CD14-positive monocyte (primary cell): Measurements from ENCODE around the gene APOBEC3H. TPM values are rescaled to one million over a fixed set of nuclear protein-coding genes. Genes with fewer than 3 reads are reported as not detected.

Experiments used
- DNase-seq, 3 donors: peaks; one replicate each; pipeline ENCODE4 v3.0.0-alpha.2; 2011 to 2022
- H2AFZ ChIP-seq: 2 replicates; pipeline ENCODE4 v1.6.0; 2012; ENCODE audit warnings: mild to moderate bottlenecking, low read depth, low read length, inconsistent platforms; ENCODE audit not compliant: insufficient read depth, poor library complexity, severe bottlenecking
- H3K27ac ChIP-seq, 2 donors: 1 replicate in 1 of 2; 2 replicates in 1 of 2; pipeline ENCODE4 v1.5.1; 2012 to 2013; ENCODE audit warnings: low read length in 2 of 2, control low read depth in 1 of 2, inconsistent platforms in 1 of 2, low read depth in 1 of 2, mild to moderate bottlenecking in 1 of 2
- H3K27me3 ChIP-seq, 2 donors: one replicate each; pipeline versions ENCODE4 v1.6.0 to v1.6.1; 2011 to 2013; ENCODE audit warnings: low read length in 2 of 2; ENCODE audit not compliant: control insufficient read depth in 2 of 2, insufficient read depth in 2 of 2
- H3K36me3 ChIP-seq, 2 donors: replicated peaks in 1 of 2; 1 replicate in 1 of 2; 2 replicates in 1 of 2; pipeline versions ENCODE4 v1.5.1 to v1.6.1; 2012 to 2013; ENCODE audit warnings: low read length in 2 of 2, control low read depth in 1 of 2, inconsistent platforms in 1 of 2, mild to moderate bottlenecking in 1 of 2; ENCODE audit not compliant: insufficient read depth in 2 of 2, control insufficient read depth in 1 of 2
- H3K4me1 ChIP-seq, 2 donors: 1 replicate in 1 of 2; 2 replicates in 1 of 2; pipeline versions ENCODE4 v1.5.1 to v1.6.1; 2012 to 2013; ENCODE audit warnings: low read length in 2 of 2, control low read depth in 1 of 2, inconsistent platforms in 1 of 2, mild to moderate bottlenecking in 1 of 2, moderate library complexity in 1 of 2; ENCODE audit not compliant: insufficient read depth in 2 of 2, control insufficient read depth in 1 of 2
- H3K4me2 ChIP-seq: replicated peaks from 2 replicates; pipeline ENCODE3; 2012; ENCODE audit warnings: low read length, moderate library complexity, mild to moderate bottlenecking; ENCODE audit not compliant: poor library complexity, severe bottlenecking; ENCODE audit errors: extremely low read depth
- H3K4me3 ChIP-seq, 3 experiments: fragments of 200-600 bp in 1 of 3; sonication (generic) in 1 of 3; replicated peaks in 1 of 3; 1 replicate in 2 of 3; 2 replicates in 1 of 3; pipeline ENCODE4 v1.5.1; 2011 to 2013; ENCODE audit warnings: low read length in 3 of 3, mild to moderate bottlenecking in 3 of 3, control low read depth in 2 of 3, low read depth in 2 of 3, inconsistent platforms in 1 of 3, moderate library complexity in 1 of 3
- H3K79me2 ChIP-seq: 2 replicates; pipeline ENCODE4 v1.6.0; 2012; ENCODE audit warnings: mild to moderate bottlenecking, control low read depth, inconsistent platforms, low read length, moderate library complexity; ENCODE audit not compliant: insufficient read depth
- H3K9ac ChIP-seq: 2 replicates; pipeline ENCODE4 v1.6.0; 2017; ENCODE audit warnings: low read length, mild to moderate bottlenecking; ENCODE audit not compliant: insufficient read depth, poor library complexity, severe bottlenecking
- H3K9me3 ChIP-seq, 2 donors: replicated peaks in 1 of 2; 1 replicate in 1 of 2; 2 replicates in 1 of 2; pipeline versions ENCODE4 v1.5.1 to v1.6.1; 2012 to 2013; ENCODE audit warnings: low read length in 2 of 2, control low read depth in 1 of 2; ENCODE audit not compliant: control insufficient read depth in 1 of 2, insufficient read depth in 1 of 2
- H4K20me1 ChIP-seq: 2 replicates; pipeline ENCODE4 v1.6.0; 2012; ENCODE audit warnings: mild to moderate bottlenecking, low read length, control low read depth, moderate library complexity; ENCODE audit not compliant: insufficient read depth
- H3K27ac Mint-ChIP-seq, 7 donors: one replicate each; pipeline ENCODE4 v1.8.0; 2020; ENCODE audit warnings: mild to moderate bottlenecking in 7 of 7, mixed read lengths in 7 of 7, moderate library complexity in 6 of 7, inconsistent platforms in 2 of 7
- H3K27me3 Mint-ChIP-seq, 3 donors: one replicate each; pipeline ENCODE4 v1.8.0; 2021 to 2022; ENCODE audit warnings: low read depth in 3 of 3, mild to moderate bottlenecking in 3 of 3, mixed read lengths in 3 of 3, moderate library complexity in 3 of 3, inconsistent platforms in 1 of 3
- H3K36me3 Mint-ChIP-seq, 2 donors: one replicate each; pipeline ENCODE4 v1.8.0; 2020; ENCODE audit warnings: mixed read lengths in 2 of 2, inconsistent platforms in 1 of 2, mild to moderate bottlenecking in 1 of 2
- H3K4me1 Mint-ChIP-seq: one replicate; pipeline ENCODE4 v1.8.0; 2020; ENCODE audit warnings: mild to moderate bottlenecking, mixed read lengths
- H3K4me3 Mint-ChIP-seq, 2 donors: one replicate each; pipeline ENCODE4 v1.8.0; 2020; ENCODE audit warnings: mild to moderate bottlenecking in 2 of 2, mixed read lengths in 2 of 2, moderate library complexity in 1 of 2
- H3K9me3 Mint-ChIP-seq, 7 donors: one replicate each; pipeline ENCODE4 v1.8.0; 2020 to 2022; ENCODE audit warnings: mixed read lengths in 7 of 7, mild to moderate bottlenecking in 6 of 7, moderate library complexity in 6 of 7, inconsistent platforms in 2 of 7
- WGBS: methylation state at CpG from one replicate; pipeline ENCODE4 v1.1.5; 2013; ENCODE audit warnings: missing lambda C conversion rate; ENCODE audit not compliant: insufficient coverage; 5-methylcytosine and 5-hydroxymethylcytosine counted together
- intact Hi-C, 2 donors: fragments of 100-400 bp; cut with micrococcal nuclease; formaldehyde crosslinking; loops; one replicate each; pipeline versions ENCODE4 v1.15.0 to v1.15.1; 2023
- polyA plus RNA-seq, 3 donors: library from polyadenylated mRNA; depleted of rRNA in 1 of 3; unstranded in 2 of 3; stranded (reverse) in 1 of 3; fragments of 300-500 nt in 2 of 3; fragments of >200 nt in 1 of 3; fragmentation: Illumina TruSeq in 2 of 3; gene quantifications; 1 replicate in 2 of 3; 2 replicates in 1 of 3; pipeline ENCODE4 v1.2.3, GENCODE V29; 2012 to 2021
- TF ChIP-seq, protein P1 (sequence below): fragments of 200-600 bp; IDR thresholded peaks from one replicate; pipeline ENCODE4 v1.8.0; 2022; ENCODE audit warnings: antibody characterized with exemption, mild to moderate bottlenecking

The APOBEC3H gene
- polyA plus RNA-seq, 3 donors = 0.28 TPM; not detected in 2

DNA sequence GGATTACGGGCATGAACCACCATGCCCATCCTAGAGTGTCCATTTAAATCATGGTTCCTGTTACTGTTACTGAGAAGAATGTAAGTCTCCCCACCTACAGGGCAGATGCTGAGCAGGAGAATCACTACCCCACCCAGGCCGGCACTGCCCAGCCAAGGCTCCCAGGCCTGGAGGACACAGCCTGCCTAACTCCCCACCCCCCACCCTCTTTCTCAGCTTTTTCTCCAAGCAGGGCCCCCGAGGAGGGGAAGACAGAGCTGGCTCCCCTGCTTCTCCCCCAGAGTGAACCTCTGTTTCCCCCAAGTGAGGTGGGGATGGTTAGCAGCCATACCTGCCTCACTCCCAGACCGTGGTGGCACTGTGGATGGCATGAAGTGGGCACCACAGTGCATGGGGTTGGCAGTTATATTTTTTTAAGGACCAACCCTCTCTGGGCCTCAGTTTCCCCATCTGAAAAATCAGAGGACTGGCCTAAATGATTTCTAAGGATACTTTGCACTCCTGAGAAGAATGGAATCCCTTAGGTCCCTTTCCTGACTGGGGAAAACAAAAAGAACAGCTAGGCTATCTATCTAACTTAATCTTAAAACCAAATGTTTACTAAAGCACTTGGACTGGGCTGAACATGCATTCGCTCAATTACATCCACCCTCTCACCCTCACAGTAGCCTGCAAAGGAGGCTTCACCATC is 50.4 kb downstream of the APOBEC3H start:
- Histone ChIP-seq H3K27me3 (no peaks in the 10 kb centered on the region), H3K4me1 (peaks cover 31 to 40% of the 10 kb centered on the region in 2 donors), H3K9me3 (no peaks in the 10 kb centered on the region), H3K27ac (no peak overlapping the region), H4K20me1 (no peaks in the 10 kb centered on the region), H3K4me3 (no peak overlapping the region), H3K36me3 (peaks cover 2 to 20% of the 10 kb centered on the region in 2 donors), H3K9ac (no peak overlapping the region), H3K4me2 (no peak overlapping the region), H2AFZ (no peak overlapping the region), H3K79me2 (no peaks in the 10 kb centered on the region)
- DNase-seq = no peak
- intact Hi-C loops = no loop called here
- Mint-ChIP-seq H3K27ac (peak overlapping the region in 1 of 7 donors; percentile 21), H3K4me1 (peaks cover 35% of the 10 kb centered on the region), H3K36me3 (peaks cover 4 to 16% of the 10 kb centered on the region in 2 donors), H3K4me3 (peak overlapping the region in 1 of 2 donors; percentile 24), H3K27me3 (no peaks in the 10 kb centered on the region), H3K9me3 (no peaks in the 10 kb centered on the region)
- TF ChIP-seq, protein P1, sequence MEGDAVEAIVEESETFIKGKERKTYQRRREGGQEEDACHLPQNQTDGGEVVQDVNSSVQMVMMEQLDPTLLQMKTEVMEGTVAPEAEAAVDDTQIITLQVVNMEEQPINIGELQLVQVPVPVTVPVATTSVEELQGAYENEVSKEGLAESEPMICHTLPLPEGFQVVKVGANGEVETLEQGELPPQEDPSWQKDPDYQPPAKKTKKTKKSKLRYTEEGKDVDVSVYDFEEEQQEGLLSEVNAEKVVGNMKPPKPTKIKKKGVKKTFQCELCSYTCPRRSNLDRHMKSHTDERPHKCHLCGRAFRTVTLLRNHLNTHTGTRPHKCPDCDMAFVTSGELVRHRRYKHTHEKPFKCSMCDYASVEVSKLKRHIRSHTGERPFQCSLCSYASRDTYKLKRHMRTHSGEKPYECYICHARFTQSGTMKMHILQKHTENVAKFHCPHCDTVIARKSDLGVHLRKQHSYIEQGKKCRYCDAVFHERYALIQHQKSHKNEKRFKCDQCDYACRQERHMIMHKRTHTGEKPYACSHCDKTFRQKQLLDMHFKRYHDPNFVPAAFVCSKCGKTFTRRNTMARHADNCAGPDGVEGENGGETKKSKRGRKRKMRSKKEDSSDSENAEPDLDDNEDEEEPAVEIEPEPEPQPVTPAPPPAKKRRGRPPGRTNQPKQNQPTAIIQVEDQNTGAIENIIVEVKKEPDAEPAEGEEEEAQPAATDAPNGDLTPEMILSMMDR = no peak
- 100% methylated on average over 1 of the region's 5 CpGs for WGBS

DNA sequence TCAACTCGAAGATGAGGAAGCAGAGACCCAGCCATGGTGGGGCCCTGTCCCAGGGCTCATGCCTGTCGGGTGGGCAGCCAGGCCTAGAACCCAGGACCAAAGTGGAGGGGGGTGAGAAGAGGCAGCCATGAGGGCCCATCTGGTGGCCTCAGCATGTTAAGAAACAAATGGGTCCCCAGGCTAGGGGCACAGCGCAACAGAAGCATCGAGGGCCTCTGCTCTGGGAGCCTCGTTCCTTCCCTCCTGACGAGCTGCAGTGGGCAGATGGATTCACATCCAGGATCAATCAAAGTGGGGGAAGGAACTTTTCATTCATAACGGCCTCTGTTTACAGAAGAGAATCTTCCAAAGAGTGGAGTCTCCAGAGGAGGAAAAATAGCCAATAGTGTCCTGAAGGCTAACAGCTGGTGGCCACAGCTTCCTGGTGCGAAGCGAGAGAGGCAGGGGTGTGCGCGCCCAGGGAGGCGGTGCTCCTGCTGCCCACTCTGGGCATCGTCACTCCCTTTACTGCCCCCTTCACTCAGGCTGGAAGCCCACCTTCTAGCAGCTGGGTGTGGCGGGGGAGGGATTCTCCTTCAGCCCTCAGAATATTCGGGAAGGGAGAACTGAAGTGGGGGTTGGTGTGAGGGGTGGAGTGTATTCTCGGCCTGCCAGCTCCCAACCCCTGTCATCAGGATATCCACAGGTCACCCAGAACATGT is 51.1 kb downstream of the APOBEC3H start:
- Mint-ChIP-seq H3K9me3 (peaks cover 0 to under 1% (median 0%) of the 10 kb centered on the region in 7 donors), H3K36me3 (peaks cover 4 to 16% of the 10 kb centered on the region in 2 donors), H3K27me3 (peaks cover under 1 to 5% (median 5%) of the 10 kb centered on the region in 3 donors), H3K4me3 (peak overlapping the region in 1 of 2 donors; percentile 24), H3K27ac (peak overlapping the region in 2 of 7 donors; percentile 15 to 55), H3K4me1 (peaks cover 38% of the 10 kb centered on the region)
- no peaks in the 10 kb centered on the region for H3K9me3 ChIP-seq
- H3K4me1 ChIP-seq = peaks cover 35 to 45% of the 10 kb centered on the region in 2 donors
- no peak overlapping the region for H3K4me3 ChIP-seq
- H4K20me1 ChIP-seq = no peaks in the 10 kb centered on the region
- intact Hi-C loops = no loop called here
- no peak overlapping the region for H2AFZ ChIP-seq
- TF ChIP-seq, protein P1 = no peak
- no peak overlapping the region for H3K4me2 ChIP-seq
- WGBS = 94% methylated on average over 5 of the region's 16 CpGs
- H3K79me2 ChIP-seq = no peaks in the 10 kb centered on the region
- no peak overlapping the region for H3K9ac ChIP-seq
- H3K36me3 ChIP-seq = peaks cover 2 to 20% of the 10 kb centered on the region in 2 donors
- H3K27ac ChIP-seq = no peak overlapping the region
- H3K27me3 ChIP-seq = peaks cover 1 to 4% of the 10 kb centered on the region in 2 donors
- peak in 1 of 3 donors; percentile 3 for DNase-seq
